ENCODE data around the gene ADD3.

The ADD3 gene

DNA sequence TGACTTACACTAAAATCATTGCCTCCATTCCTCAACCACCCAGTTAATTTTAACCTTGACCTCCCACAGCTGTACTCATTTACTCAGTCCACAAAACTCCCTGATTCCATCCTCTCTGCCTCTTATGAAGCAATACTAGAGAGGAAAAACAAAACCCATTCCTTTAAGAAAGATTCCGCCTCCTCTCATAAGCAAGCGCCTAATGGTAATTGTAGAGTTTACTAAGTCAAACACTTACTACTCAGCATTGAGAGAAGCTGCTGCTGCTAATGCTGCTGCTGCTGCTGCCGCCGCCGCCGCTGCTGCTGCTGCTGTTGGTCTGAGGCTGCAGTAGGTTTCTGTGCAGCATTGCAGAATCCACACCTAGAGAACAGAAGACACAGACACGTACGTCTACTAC, 2.1 kb upstream of the ADD3 start:
- DNase-seq = no peak
- no peak for ATAC-seq

DNA sequence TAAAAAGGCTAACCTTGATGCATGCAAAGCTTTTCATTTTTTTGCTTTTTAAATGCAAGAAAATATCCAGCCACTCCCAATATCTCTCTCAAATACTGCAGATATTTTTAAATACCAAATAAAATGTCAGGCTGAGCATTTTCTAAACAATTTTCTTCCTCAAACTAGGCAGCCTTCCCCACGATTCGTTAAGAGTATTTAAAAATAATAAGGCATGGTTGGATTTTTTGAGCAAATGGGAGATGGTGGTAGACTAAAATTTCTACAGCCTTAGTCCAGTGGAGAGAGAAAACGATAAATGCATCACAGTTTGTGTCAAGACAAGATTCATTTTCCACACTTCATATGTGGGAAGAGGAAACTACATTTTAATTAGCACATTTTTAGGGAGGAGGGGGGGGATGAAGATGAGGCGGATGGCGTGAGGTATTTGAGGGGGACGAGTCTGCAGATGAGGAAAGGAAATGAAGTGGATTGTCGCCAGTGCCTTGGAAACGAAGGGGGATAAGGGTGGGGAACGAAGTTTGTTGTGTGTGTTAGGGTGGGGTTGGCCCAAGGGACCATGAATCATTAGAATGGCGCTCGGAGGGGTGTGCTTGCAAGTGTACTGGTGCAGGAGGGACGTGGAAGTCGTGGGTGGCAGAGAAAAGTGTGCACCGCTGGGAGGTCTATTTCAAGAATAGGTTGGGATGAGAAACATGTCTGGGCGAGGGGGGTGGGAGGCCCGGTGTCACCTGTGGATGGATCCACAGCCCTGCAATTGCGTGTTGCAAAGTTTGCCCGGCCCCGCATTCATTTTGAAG, 1.2 kb upstream of the ADD3 start:
- DNase-seq = peak; percentile 34
- ATAC-seq = no peak

DNA sequence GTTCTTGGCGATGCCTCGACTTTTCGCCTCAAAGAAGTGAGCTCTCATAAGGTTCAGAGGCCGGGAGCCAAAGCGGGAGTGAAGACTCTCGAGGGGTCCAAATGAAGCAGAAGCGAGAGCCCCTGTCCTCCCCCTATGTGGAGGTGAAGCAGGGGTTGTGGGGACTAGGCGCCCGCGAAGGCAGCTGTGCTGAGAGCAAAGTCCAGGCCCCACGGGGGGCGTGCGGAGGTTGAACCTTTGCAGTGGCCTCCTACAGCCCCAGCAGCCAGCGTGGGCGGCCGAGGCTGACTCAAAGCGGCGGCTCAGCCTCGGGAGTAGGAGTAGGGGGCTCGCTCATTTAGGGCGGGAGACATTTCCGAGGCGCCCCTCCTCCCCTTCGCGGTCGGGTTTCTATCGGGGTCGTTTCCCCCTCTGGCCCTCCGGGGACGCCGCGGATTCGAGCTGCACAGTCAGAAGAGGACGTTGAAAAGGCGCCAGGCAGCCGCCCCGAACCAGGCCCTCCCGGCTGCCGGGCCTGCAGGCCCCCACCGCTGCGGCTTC, 553 bp upstream of the ADD3 start:
- ATAC-seq (peak; percentile 10), DNase-seq (peak; percentile 69)

DNA sequence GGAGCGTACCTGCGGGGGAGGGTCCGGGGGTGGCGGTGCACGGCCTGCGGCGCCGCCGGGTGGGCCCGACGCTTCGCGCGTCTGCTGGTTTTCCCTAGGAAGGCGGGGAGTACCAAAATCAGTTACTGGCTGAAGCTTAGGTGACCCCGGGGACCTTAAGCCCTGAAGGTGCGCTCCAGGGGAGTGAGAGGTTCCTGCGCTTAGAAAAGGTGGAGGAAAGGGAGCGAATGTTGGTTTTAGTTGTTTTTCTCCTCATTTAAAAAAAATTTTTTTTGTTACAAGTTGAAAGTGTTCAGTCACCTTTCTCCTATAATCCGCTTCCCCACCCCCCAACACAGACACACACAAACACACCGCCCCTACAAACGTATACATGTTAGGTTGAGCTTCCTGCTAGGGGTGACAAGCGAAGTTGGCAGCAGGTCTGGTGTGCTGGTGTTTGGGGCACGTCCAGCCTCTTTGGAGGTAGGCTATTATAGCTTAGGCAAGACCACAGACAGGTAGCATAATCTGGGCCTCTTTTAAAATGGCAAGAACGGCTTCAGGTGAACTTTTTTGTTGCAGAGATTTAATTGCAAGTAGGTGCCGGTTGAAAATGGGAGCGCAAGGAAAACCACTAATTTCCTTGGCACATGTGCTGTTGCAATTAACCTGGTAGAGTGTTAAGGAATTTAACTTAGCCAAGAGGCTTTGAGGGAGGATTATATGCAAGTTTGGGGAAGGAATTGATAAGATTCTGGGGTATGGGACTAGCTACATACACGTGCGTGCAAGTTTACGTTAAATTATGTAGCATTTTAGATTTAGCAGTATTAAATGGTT, 945 bp downstream of the ADD3 start:
- ATAC-seq = peak; percentile 12
- peak; percentile 45 for DNase-seq

DNA sequence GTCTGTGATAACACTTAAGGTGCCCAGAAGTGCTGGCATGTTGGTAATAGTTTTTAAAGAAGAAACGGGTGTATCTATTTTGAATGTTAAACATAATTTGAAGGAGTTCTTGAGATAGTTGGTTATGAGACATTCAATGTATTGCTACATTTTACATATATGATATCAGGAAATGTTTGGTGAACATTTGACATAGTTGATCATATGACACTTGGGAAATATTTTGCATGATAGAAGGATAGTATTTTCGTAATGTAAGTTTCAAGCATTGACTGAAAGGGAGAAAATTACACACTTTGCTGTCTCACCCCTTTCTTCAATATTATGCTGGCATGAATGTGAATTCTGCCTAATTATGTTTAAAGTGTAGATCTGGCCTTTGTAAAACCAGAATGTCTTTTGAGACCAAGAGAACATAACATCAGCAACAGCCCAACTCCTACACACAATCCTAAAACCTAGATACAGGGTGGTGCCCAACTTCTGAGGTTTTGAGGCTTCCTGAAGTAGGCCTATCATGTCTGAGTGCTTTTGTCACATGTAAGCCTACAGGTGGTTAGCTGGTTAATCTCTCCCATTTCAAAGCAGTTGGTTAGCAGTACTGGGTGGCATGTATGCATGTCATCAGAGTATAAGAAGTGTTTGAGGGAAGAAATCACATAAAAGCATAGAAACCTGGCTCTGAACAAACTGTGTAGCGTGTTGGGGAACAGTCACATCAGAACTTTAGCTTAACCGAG, 2.1 kb downstream of the ADD3 start:
- DNase-seq (no peak), ATAC-seq (peak; percentile 73)

DNA sequence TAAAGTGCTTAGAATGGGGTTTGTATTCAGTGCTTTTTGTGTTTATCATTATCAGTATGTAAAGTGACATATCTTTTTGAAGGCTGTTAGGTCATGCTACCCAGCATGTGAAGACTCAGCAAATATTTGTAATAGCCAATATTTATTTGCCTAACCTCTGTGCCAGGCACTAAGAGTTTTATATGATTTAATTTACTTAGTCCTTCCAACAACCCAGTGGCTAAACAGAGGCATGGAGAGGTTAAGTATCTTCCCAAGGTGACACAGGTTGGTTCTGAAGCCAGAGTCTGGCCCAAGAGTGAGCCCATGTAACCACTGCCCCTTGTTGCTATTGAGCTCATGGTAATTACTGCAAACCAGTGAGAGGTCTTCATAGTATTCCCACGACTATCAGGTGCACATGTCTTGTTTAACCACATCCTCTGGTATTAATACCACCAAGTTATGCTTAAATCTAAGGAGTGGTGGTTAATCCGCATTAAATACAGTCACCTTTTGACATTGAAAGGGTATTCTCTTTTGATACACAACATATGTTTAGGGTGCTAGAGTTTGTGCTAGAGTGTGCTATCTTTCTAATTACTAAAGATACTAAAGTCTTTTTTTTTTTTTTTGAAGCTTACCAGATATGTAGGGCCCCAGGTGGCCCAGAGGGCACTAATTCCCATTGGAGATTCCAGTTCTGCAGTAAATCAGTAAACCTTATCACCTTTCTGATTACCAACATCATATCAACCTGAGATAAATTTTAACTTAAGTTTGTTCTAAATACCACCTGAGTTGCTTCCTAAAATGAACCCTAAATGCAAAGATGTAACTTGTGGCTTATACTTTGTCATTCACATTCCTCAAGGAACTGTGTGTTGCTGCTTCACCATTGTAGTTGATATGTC, 2.9 kb downstream of the ADD3 start:
- DNase-seq = no peak
- ATAC-seq = no peak

DNA sequence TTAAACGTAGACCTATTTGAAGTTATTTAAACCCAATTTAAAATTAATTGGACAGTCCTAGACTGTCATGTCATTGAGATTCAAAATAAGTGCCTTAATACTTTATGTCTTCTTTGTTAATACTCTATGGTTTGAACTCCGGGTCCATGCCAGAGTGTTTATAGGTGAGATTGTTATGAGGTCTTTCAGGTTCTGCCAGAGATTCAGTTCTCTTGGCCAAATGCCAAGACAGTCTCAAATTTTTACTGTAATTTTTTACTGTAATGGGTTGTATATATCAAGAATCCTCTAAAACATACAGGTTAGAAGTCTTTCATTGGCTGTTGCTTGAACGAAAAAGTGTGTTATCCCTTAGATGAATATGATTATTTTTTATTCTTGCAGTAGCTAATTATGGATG, 3.9 kb downstream of the ADD3 start:
- ATAC-seq (no peak), DNase-seq (no peak)

DNA sequence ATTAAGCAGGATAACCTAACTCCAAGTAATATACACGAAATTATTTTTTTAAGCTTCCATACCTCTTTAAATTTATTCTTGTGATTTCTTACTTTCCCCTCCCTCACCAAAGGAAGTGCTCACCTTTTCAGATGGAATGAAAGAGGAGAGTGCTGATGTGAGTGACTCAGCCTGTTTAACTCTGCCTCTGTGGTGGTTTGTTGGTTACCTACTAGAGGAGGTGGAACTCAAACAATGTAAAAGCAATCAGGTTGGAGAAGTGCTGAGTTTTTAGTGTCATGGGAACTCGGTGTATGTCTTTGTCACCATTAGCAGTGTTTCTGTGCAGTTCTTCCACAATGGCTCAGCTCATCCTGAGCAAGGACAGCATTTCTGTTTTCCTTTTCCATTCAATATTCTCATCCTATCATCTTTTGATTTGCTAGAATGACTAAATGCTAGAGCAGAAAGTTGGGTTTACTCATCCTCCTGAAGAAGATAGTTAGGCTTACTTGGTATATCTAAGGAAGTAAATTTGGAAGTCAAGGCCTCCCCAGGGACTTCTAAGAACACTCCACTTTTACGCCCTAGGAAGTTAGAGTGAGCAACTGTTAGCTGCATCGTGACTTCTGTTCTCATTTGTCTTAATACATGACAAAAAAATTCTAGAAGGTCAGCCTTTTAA, 6.0 kb downstream of the ADD3 start:
- no peak for DNase-seq

DNA sequence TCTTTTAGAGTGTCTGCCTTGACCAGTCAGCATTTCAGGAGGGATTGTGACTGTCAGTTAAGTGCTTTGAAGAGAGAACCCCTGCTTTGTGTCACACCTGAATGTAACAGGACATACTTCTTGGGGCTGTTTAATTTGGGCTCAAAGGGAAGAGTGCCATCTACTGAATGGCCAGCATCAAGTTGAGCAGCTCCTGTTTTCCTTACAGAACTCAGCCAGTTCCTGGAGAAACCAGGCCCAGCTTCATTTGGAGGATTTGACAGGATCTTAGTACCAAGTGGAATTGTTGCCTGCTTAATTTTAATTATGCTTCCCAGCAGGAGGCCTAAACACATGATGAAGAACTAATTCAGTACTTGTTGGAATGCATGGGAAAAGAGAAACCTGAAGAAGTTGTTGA, 8.3 kb downstream of the ADD3 start:
- DNase-seq = no peak
- no peak for ATAC-seq

More for the DNA sequence above, 6.0 kb downstream of the ADD3 start:
- ATAC-seq = peak; percentile 54

DNA sequence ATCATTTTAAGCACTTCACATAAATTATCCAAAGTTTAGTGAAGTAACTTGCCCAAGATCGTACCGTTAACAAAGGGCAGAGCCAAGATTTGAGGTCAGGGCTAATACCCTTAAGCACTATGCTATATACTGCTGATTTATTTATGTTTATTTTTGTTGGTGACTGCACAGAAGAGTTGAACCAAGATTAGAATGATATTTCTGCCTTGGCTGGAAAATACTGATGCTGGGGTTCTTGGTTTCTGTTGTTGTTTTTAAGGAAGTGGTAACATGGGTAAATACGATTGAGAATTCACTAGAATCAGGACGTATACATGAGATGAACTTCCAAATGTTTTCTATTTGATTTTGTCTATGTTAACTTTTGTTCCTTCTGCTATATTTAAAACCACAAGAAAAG, 9.3 kb downstream of the ADD3 start:
- DNase-seq (no peak), ATAC-seq (no peak)

DNA sequence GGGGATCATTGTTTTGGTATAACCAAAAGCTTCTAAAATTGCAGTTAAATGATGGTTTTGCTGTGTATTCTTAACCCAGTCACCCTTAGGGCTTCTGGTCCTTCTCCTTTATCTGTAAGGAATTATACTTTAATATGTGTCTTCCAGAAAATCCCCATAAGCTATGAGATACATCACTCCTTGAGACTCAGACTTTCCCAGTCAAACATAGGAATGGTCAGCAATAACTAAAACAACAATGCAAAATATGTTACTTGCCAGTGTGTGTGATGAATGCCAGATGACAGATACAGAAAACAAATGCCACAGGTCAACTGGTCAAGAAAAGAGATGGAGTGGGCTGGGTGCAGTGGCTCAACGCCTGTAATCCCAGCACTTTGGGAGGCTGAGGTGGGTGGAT, 10.1 kb downstream of the ADD3 start:
- DNase-seq (no peak), ATAC-seq (no peak)

DNA sequence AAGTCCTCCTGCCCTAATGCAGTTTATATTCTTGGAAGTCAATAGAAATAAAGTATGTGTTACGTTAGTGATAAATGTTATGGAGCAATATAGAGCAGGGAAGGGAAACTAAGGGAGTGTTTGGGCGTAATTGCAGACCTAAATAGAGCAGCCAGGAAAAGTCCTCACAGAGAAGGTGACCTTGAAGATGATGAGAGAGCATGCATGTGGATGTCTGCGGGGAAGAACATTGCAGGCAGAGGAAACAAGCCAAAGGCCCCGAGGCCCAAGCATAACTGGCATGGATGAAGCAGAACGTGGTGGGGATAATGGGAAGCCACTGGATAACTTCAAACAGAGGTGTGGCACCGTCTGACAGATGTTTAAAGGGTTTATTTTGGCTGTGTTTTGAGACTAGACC, 12.5 kb downstream of the ADD3 start:
- no peak for ATAC-seq
- DNase-seq = no peak

DNA sequence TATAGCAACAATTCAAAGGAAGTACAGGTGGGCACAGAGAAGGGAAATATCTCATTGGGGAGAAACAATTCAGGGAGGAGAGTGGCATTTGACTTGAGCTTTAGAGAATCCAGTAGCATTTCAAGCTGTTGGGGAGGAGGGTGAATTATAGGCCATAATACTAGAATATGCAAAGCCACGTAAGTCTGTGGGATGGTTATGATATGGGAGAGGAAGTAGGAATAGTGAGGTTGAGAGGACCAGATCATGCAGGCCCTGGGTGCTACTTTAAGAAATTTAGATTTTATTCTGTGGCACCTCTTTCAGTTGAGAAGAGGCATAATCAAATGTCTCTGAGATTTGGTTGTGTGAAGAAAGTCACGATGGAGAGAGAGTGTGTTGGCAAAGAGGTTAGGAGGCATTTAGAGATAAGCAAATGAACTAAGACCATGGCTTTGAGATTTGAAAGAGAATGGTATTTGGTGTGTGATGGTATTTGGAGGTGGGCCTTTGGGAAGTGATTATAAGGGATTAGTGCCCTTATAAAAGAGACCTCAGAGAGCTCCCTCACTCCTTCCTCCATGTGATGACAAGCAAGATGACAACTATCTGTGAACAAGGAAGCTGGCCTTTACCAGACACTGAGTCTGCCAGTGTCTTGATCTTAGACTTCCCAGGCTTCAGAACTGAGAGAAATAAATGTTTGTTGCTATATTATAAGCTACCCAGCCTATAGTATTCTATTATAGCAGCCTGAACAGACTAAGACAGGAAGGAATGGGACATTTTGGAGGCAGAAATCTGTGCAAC, 15.1 kb downstream of the ADD3 start:
- no peak for DNase-seq
- no peak for ATAC-seq

DNA sequence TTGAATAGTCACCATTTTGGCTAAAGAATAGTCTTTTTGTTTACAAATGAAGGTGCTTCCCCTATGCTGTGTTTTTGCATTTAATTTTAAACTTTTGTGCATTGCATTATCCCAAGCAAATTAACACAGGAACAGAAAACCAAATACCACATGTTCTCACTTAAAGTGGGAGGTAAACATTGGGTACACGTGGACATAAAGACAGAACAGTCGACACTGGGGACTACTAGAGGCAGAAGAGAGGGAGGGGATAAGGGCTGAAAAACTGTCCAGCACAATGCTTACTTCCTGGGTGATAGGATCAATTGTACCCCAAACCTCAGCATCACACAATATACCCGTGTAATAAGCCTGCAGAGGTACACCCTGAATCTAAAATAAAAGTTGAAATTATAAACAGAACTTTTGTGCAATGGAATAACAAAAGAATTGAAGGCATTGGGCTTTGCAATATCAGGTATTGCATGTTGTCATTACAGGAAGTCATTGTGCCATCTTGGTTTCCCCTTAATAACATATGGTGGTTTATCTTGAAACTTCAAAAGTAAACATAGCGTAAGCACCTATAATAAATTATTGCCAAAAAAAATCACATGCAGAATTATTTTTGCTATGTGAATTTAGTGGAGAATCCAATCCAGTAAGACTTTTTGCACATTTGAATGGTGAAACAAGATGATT, 16.1 kb downstream of the ADD3 start:
- no peak for DNase-seq
- no peak for ATAC-seq

DNA sequence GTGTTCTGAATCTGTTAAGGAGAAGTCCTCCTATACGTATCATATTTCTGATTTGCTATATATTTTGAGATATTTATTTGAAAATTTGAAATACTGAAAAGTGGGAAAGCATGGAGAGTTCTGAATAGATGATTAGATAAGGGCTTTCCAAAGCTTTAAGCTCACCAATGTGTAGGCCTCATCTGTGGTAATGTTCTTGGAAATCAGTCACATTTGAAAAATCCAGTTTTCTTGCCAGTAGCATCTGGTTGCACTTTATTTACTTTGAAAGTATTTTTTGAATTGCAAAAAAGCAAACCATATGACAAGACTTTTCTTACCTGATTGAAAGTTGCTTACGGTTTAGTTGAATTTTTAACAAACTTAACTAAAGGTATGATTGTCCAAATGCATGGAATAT, 21.7 kb downstream of the ADD3 start:
- no peak for DNase-seq

DNA sequence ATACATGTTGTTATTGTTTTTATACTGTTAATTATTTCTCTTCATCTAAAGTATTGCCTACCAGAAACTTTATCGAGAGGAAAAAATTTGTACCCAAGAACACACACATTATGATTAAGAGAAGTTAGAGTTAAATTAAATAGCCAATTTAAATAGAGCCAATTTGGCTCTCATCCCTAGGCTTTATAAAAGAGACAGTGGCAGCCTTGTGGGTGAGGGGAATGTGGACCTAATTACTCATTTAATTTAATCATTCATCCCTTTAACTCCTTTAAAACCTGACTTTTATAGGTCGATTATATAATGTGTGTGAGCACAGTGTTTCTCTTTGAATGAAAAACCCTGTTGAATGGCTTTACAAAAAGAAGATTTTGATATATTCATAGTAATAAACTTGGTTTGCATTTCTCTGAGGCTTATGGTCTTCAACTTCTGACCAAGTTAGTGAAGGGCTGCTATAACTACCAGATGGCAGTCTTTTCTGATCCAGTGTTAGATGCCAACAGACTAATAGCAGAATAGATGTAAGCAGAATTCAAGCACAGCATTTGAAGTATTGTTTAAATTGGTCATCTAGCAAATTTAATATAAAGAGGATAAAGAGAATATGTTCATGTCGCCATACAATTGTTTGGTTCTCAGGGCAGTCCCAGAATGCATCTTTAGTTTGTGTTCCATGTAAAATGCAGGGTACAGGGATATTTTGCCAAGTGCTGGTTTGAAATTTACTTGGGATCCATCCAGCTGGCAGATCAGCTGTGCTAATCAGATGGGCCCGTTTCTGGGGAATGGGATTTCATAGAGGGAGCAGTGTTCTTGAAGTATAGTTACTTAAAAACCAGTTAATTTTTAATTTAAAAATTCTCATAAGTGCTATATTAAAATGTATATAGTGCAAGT, 25.3 kb downstream of the ADD3 start:
- no peak for ATAC-seq
- DNase-seq = no peak

More for the DNA sequence above, 21.7 kb downstream of the ADD3 start:
- ATAC-seq = no peak

DNA sequence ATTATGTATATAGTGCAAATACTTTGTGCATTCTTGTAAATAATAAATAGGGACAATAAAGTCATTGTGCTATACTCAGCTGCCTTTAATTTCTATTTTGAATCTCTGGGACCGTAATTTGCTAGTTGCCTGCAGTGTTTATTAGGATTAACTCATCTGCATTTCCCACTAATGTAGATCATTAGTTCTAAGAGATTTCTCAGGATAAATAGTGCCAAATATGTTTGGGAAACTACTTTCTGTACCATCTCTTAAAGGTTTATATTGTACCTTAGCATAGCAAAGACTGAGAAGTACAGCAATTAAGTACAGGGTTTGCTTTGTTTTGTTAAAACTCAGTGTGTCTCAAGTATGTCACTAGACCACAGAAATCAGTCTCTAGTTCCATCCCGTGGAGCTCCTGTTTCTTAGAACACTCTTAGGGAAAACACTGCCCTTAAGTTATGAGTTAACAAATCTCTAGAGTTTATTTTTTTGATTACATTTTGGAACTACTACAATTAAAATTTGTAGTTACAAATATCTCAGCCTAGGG, 26.0 kb downstream of the ADD3 start:
- ATAC-seq = no peak

DNA sequence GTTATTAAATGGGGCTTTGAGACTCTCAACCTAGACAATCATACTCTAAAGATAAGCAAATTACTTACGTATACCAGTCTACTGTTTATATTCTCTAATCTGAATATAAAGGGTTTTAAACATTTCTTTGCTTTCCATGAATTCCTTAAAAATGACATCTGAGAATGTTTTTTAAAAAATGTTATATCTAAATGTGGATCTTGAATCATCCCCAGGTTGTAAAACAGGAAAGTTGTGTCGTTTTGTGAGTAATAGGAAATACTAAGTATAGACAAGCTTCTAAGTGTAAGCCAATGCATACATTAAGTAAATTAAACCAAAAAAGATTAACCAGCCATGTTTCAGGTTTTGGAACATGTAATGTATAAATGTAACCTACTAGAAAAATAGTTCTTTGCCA, 26.8 kb downstream of the ADD3 start:
- ATAC-seq (no peak), DNase-seq (no peak)

More for the DNA sequence above, 26.0 kb downstream of the ADD3 start:
- no peak for DNase-seq
